ENCODE measurements around the gene IFIT1.

IFIT1 gene

DNA sequence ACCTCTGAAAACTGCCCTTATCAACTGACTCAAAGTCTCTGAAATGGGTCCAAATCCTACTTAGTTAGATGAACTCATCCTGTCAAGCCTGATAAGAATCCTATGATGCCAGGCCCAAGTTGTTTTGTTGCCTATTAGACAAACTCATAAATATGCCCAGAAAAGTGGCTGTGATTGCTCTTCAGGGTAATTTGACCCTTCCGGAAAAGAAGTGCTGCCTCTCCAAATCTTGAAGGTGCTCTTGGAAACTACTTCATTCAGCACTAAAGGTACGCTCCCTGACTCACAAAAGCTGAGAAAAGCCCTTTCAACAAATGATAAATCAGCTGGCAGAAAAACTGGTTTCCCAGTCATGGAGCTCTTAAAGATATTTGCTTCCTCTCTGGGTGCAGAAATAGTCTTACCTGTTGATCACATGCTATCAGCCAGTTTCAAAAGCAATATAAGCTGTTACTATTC lies 28.6 kb downstream of the IFIT1 start:
- Histone ChIP-seq H3K27me3 (replicated peaks; ENCODE audit: control insufficient read depth, insufficient read depth, low read length) (no peaks in the 10 kb centered on the region), H3K36me3 (ENCODE audit: control insufficient read depth, insufficient read depth, low read length) (peaks cover 4% of the 10 kb centered on the region), H3K4me3 (replicated peaks; ENCODE audit: low read depth, low read length) (no peak overlapping the region)
- no peak for TF ChIP-seq CTCF (IDR thresholded peaks at IDR 0.05; ENCODE audit: insufficient read depth, low read length, poor library complexity, severe bottlenecking)
- no peak for DNase-seq (ENCODE audit: extremely low read depth, insufficient read length)

GRCh38 chr10:89425000-89425399 lies 32.6 kb downstream of the IFIT1 start:
- Histone ChIP-seq H3K27me3 (replicated peaks; ENCODE audit: control insufficient read depth, insufficient read depth, low read length) (no peaks in the 10 kb centered on the region), H3K36me3 (ENCODE audit: control insufficient read depth, insufficient read depth, low read length) (peaks cover 4% of the 10 kb centered on the region), H3K4me3 (replicated peaks; ENCODE audit: low read depth, low read length) (no peak overlapping the region)
- TF ChIP-seq CTCF (IDR thresholded peaks at IDR 0.05; ENCODE audit: insufficient read depth, low read length, poor library complexity, severe bottlenecking) = no peak
- DNase-seq (ENCODE audit: extremely low read depth, insufficient read length) = no peak

- DNase-seq (ENCODE audit: extremely low read depth, insufficient read length) = no peak
- Histone ChIP-seq H3K4me3 (replicated peaks; ENCODE audit: low read depth, low read length) (no peak overlapping the region), H3K27me3 (replicated peaks; ENCODE audit: control insufficient read depth, insufficient read depth, low read length) (no peaks in the 10 kb centered on the region), H3K36me3 (ENCODE audit: control insufficient read depth, insufficient read depth, low read length) (peaks cover under 1% of the 10 kb centered on the region; the same call in 1 of the 2 replicates)
- peak; percentile 66 for TF ChIP-seq CTCF (IDR thresholded peaks at IDR 0.05; ENCODE audit: insufficient read depth, low read length, poor library complexity, severe bottlenecking)
These were observed 33.9 kb downstream of the IFIT1 start for GRCh38 chr10:89426230-89426868.

DNA sequence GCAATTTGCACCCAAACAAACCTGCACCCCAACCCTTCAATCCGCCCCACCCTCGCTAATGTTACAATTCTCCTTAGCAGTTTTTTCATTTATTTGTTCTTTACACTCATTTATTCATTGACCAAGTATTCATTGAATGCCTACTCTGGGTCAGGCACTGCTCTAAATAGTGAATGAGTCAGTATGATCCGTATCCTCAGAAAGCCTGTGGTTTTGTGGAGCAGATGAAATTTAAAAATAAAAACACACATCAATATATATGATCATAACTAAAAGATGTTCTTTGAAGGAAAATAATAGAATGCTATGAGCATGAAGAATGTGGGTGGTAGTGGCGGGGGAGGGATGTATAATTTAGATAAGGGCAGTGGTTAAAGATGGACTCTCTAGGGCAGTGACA lies 35.2 kb downstream of the IFIT1 start:
- no peaks in the 10 kb centered on the region for H3K36me3 ChIP-seq (ENCODE audit: control insufficient read depth, insufficient read depth, low read length)
- no peaks in the 10 kb centered on the region for H3K27me3 ChIP-seq (replicated peaks; ENCODE audit: control insufficient read depth, insufficient read depth, low read length)
- DNase-seq (ENCODE audit: extremely low read depth, insufficient read length) = no peak
- H3K4me3 ChIP-seq (replicated peaks; ENCODE audit: low read depth, low read length) = no peak overlapping the region
- TF ChIP-seq CTCF (IDR thresholded peaks at IDR 0.05; ENCODE audit: insufficient read depth, low read length, poor library complexity, severe bottlenecking) = no peak

DNA sequence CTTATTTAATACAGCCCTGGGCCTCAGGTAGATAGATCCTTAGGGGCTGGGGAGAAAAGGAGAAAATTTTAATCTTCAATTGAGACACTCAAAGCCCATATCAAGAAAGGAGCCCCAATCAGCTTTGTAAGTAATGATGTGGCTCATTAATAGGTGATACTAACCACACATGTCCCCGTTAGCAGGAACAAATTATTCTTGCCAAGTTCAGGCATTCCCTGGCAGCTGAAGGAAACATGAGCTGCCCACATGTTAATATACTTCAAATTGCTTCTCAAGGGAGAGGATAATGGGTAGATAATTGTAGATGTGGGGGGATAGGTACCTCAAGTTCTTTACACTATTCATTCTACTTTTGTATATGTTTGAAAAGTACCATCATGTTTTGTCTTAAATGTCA lies 36.5 kb downstream of the IFIT1 start:
- DNase-seq (ENCODE audit: extremely low read depth, insufficient read length) = no peak
- no peak overlapping the region for H3K4me3 ChIP-seq (replicated peaks; ENCODE audit: low read depth, low read length)
- no peaks in the 10 kb centered on the region for H3K27me3 ChIP-seq (replicated peaks; ENCODE audit: control insufficient read depth, insufficient read depth, low read length)
- TF ChIP-seq CTCF (IDR thresholded peaks at IDR 0.05; ENCODE audit: insufficient read depth, low read length, poor library complexity, severe bottlenecking) = no peak
- H3K36me3 ChIP-seq (ENCODE audit: control insufficient read depth, insufficient read depth, low read length) = no peaks in the 10 kb centered on the region

GRCh38 chr10:89431977-89432376 lies 39.6 kb downstream of the IFIT1 start:
- H3K27me3 ChIP-seq (replicated peaks; ENCODE audit: control insufficient read depth, insufficient read depth, low read length) = no peaks in the 10 kb centered on the region
- no peaks in the 10 kb centered on the region for H3K36me3 ChIP-seq (ENCODE audit: control insufficient read depth, insufficient read depth, low read length)
- no peak overlapping the region for H3K4me3 ChIP-seq (replicated peaks; ENCODE audit: low read depth, low read length)
- no peak for TF ChIP-seq CTCF (IDR thresholded peaks at IDR 0.05; ENCODE audit: insufficient read depth, low read length, poor library complexity, severe bottlenecking)
- no peak for DNase-seq (ENCODE audit: extremely low read depth, insufficient read length)
